ENCODE results near the gene LIX1L.

DNA sequence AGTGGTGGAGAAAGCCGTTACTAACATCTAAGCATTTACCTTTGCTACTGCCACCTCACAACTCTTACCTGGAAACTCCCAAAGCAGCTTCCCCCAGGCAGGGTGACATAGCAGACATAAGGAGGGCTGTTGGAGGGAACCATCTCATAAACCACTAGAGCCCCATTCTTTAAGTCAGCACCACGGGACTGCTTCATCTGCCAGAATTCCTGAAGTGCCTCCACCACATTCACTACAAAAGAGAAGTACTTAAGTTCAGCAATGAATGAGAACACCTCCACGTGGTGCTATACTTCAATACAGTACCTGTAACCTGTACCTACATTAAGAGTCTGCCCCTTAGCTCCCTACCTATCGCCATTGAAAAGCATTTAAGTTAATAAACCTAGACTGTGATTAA lies 10.3 kb downstream of the LIX1L start:
- no peak for TF ChIP-seq POLR2AphosphoS5 (IDR thresholded peaks at IDR 0.05)
- TF ChIP-seq, protein P1, sequence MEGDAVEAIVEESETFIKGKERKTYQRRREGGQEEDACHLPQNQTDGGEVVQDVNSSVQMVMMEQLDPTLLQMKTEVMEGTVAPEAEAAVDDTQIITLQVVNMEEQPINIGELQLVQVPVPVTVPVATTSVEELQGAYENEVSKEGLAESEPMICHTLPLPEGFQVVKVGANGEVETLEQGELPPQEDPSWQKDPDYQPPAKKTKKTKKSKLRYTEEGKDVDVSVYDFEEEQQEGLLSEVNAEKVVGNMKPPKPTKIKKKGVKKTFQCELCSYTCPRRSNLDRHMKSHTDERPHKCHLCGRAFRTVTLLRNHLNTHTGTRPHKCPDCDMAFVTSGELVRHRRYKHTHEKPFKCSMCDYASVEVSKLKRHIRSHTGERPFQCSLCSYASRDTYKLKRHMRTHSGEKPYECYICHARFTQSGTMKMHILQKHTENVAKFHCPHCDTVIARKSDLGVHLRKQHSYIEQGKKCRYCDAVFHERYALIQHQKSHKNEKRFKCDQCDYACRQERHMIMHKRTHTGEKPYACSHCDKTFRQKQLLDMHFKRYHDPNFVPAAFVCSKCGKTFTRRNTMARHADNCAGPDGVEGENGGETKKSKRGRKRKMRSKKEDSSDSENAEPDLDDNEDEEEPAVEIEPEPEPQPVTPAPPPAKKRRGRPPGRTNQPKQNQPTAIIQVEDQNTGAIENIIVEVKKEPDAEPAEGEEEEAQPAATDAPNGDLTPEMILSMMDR (IDR thresholded peaks at IDR 0.05), result no peak
